Right atrium auricular region (tissue), 2 donors: ENCODE measurements around the gene SLCO4A1. TPM values are rescaled to one million over a fixed set of nuclear protein-coding genes. Genes with fewer than 3 reads are reported as not detected.
A peak's percentile ranks its signal among the peaks of the same experiment; 100 is the strongest.

Source experiments
- DNase-seq: peaks from one replicate; pipeline ENCODE4 v3.0.0-alpha.2; 2019; ENCODE audit warnings: low spot score
- H3K27ac ChIP-seq, 2 donors: fragments of 200-600 bp; sonication (generic); 1 replicate in 1 of 2; 2 replicates in 1 of 2; pipeline ENCODE4 v1.5.1; 2016 to 2019
- H3K27me3 ChIP-seq, 2 donors: fragments of 200-600 bp; sonication (generic); one replicate each; pipeline versions ENCODE4 v1.5.1 to v1.6.0; 2017 to 2019
- H3K36me3 ChIP-seq: fragments of 200-600 bp; sonication (generic); one replicate; pipeline ENCODE4 v1.5.1; 2016
- H3K4me1 ChIP-seq, 2 donors: fragments of 200-600 bp; sonication (generic); one replicate each; pipeline versions ENCODE4 v1.5.1 to v1.6.0; 2017 to 2019
- H3K4me3 ChIP-seq, 2 donors: fragments of 200-600 bp; sonication (generic); 1 replicate in 1 of 2; 2 replicates in 1 of 2; pipeline ENCODE4 v1.5.1; 2017 to 2019; ENCODE audit warnings: mild to moderate bottlenecking in 1 of 2, moderate library complexity in 1 of 2
- H3K9me3 ChIP-seq, 2 donors: fragments of 200-600 bp; sonication (generic); one replicate each; pipeline ENCODE4 v1.5.1; 2019
- total RNA-seq, 2 donors: library from RNA; depleted of rRNA; stranded (reverse); fragments of >200 nt; gene quantifications; one replicate each; pipeline ENCODE4 v1.1.0, GENCODE V29; 2016
- TF ChIP-seq, protein P1 (sequence below), 2 donors: fragments of 200-600 bp; sonication (generic); IDR thresholded peaks; one replicate each; pipeline ENCODE4 v1.5.1; 2019; ENCODE audit warnings: antibody characterized with exemption in 2 of 2

SLCO4A1 gene
- total RNA-seq, 2 donors from 2014 or later: 13.4 to 19.8 TPM

DNA sequence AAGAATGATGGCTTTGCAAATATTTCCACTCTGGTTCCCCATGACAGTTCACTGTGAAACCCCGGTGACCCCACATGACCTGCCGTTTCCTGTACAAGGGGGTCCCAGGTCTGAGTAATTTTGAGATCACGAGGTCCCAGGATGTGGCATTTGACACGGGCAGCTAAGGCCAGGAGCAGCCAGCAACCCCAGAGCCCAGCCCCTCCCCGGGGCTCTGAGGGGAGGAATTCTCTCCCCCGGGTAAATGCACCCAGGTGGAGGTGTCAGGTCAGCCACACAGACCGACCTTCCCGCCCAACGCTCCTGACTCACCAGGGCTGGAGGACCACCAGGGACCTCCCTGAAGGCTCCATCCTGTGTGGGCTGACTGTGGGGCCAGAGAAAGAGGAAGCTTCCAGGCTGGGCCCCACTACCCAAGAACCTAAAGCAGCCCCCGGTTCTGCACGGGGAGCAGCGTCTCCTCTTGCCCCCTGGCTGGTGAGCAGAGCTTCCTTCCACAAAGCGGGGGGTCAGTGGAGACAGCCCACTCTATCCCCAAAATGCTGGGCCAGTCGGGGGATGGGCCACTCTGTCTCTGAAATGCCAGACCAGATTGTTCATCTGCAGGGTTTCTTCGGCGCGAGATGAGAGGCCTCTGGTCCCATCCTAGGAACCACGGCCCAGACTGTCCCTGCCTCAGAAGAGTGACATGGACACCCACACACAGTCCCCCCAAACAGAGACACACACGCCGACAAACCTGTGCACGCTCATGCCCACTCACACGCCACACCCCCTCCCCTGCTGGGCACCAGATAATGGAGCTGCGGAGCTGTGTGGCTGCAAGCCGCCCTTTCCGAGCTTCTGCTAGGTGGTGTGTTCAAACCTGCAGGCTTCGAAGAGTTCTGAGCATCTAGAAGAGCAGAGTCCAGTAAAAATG lies 23.4 kb upstream of the SLCO4A1 start:
- H3K4me3 ChIP-seq: no peak overlapping the region
- H3K27me3 ChIP-seq: no peaks in the 10 kb centered on the region
- peak overlapping the region; percentile 74 to 77 for H3K27ac ChIP-seq
- H3K9me3 ChIP-seq: no peaks in the 10 kb centered on the region
- peaks cover 0 to 61% of the 10 kb centered on the region in 2 donors for H3K4me1 ChIP-seq
- DNase-seq: no peak
- no peaks in the 10 kb centered on the region for H3K36me3 ChIP-seq
- TF ChIP-seq, protein P1, sequence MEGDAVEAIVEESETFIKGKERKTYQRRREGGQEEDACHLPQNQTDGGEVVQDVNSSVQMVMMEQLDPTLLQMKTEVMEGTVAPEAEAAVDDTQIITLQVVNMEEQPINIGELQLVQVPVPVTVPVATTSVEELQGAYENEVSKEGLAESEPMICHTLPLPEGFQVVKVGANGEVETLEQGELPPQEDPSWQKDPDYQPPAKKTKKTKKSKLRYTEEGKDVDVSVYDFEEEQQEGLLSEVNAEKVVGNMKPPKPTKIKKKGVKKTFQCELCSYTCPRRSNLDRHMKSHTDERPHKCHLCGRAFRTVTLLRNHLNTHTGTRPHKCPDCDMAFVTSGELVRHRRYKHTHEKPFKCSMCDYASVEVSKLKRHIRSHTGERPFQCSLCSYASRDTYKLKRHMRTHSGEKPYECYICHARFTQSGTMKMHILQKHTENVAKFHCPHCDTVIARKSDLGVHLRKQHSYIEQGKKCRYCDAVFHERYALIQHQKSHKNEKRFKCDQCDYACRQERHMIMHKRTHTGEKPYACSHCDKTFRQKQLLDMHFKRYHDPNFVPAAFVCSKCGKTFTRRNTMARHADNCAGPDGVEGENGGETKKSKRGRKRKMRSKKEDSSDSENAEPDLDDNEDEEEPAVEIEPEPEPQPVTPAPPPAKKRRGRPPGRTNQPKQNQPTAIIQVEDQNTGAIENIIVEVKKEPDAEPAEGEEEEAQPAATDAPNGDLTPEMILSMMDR (IDR thresholded peaks at IDR 0.05): no peak

DNA sequence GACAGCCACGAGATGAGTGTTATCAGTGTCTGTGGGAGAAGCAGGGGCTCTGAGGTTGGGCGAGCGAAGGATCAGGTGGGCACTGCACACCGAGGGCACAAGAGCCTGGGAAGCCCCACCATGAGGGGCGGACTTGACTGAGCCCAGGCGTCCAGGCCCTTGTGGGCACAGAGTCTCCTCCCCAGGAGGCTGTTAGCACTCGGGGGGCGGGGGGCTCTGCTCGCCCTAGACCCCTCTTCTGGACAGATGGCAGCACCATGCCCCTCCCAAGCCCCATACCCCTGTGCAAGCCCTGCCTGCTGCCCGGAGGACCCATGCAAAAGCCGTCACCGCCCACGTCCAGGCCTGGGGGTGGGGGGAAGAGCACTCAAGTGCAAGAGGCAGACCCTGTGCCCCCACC lies 21.7 kb upstream of the SLCO4A1 start:
- no peak overlapping the region for H3K27ac ChIP-seq
- no peak overlapping the region for H3K4me3 ChIP-seq
- H3K36me3 ChIP-seq: no peaks in the 10 kb centered on the region
- H3K9me3 ChIP-seq: no peaks in the 10 kb centered on the region
- peaks cover 0 to 79% of the 10 kb centered on the region in 2 donors for H3K4me1 ChIP-seq
- TF ChIP-seq, protein P1 (IDR thresholded peaks at IDR 0.05): no peak
- no peaks in the 10 kb centered on the region for H3K27me3 ChIP-seq
- no peak for DNase-seq

DNA sequence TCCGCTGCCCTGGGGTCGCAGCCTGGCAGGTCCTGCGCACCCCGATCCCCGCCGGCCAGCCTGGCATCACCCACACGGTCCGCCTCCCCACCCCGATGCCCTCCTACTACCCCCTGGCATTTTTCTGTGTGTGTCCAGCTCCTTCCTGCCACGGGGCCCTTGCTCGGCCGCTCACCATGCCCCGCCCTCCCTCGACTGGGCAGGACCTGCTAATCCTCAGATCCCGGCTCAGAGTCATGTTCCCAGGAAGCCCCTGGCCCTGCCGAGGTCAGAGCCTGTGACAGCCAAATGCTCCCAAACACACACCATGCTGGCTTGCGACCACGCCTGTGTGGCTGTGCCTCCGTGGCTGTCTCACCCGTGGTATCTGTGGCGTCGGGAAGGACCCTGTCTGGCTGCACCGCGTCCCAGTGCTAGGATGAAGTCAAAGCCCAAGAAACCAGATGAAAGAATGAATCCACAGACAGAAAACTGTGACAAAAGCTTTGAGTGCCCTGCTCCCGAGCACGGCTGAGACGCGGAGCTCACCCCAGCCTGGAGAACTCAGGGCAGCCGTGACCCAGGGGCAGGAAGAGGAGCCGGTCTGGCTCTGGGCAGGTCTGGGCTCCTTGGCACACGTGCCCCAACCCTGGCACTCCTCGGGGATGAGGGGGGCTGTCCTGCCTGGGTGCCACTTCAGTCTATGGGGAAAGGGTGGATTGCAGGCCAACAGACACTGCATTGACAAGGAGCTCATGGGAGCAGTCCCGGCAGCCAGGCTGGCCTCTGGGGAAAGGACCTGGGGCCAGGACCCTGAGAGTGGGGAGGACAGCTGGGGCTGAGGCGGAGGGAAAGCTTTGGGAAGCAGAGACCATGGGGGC lies 20.8 kb upstream of the SLCO4A1 start:
- Histone ChIP-seq H3K4me3 (no peak overlapping the region), H3K4me1 (peaks cover 0 to 77% of the 10 kb centered on the region in 2 donors)
- DNase-seq: no peak

DNA sequence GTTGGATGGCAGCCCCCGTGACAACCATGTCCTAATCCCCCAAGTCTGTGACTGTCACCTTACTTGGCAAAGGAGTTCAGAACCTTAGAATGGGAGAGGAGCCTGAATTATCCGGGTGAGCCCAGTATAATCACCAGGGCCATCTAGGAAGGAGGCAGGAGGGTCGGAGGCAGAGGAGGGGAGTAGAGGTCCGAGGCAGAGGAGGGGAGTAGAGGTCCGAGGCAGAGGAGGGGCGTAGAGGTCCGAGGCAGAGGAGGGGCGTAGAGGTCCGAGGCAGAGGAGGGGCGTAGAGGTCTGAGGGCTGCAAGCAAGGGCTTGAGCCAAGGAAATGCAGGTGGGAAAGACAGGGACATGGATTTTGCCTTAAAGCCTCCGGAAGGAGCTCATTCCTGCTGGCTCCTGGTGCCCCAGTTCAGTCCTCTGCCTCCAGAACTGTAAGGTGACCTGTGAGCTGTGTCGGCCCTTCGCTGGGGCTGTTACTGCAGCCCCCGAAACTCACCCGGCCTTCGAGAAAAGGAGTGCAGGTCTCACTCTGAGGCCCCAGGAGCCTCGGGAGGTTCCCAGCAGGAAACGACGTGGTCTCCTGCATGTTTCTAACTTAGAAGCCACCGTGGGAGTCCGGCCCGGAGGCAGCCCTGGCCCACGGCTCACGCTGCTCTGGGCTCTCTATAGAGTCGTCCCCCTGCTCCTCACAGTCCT lies 20.0 kb upstream of the SLCO4A1 start:
- no peaks in the 10 kb centered on the region for H3K27me3 ChIP-seq
- H3K4me1 ChIP-seq: peaks cover 0 to 68% of the 10 kb centered on the region in 2 donors
- TF ChIP-seq, protein P1 (IDR thresholded peaks at IDR 0.05): no peak
- no peak for DNase-seq
- no peak overlapping the region for H3K4me3 ChIP-seq
- peak overlapping the region; percentile 87 for H3K27ac ChIP-seq
- no peaks in the 10 kb centered on the region for H3K9me3 ChIP-seq
- H3K36me3 ChIP-seq: no peaks in the 10 kb centered on the region

More for the DNA sequence above, 20.8 kb upstream of the SLCO4A1 start:
- TF ChIP-seq, protein P1 (IDR thresholded peaks at IDR 0.05): no peak
- no peaks in the 10 kb centered on the region for H3K27me3 ChIP-seq
- H3K36me3 ChIP-seq: no peaks in the 10 kb centered on the region
- peak overlapping the region; percentile 87 for H3K27ac ChIP-seq
- H3K9me3 ChIP-seq: no peaks in the 10 kb centered on the region

DNA sequence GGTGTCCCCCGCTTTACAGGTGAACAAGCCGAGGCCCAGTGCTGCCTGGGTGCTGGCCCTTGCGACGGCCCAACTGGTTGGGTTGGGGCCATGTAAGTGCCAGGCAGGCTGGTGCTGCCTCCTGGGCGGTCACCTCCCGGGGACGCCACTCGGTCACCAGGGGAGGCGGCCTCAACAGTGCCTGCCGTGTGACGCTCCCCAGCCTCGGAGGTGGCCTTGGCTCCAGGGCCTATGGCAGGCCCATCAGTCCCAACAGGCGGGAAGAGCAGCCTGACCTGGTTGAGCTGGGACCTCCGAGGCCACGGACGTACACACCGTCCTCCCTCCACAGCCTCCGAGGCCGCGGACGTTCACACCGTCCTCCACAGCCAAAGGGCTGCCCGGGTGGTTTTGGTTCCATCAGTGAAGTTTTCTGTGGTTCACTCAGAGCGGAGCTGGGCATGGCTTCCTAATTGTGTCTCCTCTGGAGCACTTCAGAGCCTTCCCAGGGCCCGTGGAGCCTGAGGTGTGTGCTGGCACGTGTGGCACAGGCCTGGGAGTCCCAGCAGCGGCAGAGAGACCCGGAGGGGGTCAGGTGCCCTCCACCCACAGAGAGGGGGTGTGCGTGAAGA lies 19.3 kb upstream of the SLCO4A1 start:
- H3K9me3 ChIP-seq: no peaks in the 10 kb centered on the region
- H3K4me1 ChIP-seq: peaks cover 0 to 62% of the 10 kb centered on the region in 2 donors
- H3K4me3 ChIP-seq: peak overlapping the region in 1 of 2 donors; percentile 21
- TF ChIP-seq, protein P1 (IDR thresholded peaks at IDR 0.05): no peak
- no peak for DNase-seq
- no peaks in the 10 kb centered on the region for H3K36me3 ChIP-seq
- peak overlapping the region; percentile 87 for H3K27ac ChIP-seq
- H3K27me3 ChIP-seq: no peaks in the 10 kb centered on the region
